ENCODE measurements around the gene ANKMY1. TPM values are rescaled to one million over a fixed set of nuclear protein-coding genes. Genes with fewer than 3 reads are reported as not detected.
A peak's percentile ranks its signal among the peaks of the same experiment; 100 is the strongest.
"Not testable (repeated sequence)": the region's sequence is repeated elsewhere in the genome, so short reads cannot be mapped to it uniquely, and the experiment has no call there.

Gene ANKMY1
- total RNA-seq, 1 experiment from 2014 or later: 28.3 TPM

DNA sequence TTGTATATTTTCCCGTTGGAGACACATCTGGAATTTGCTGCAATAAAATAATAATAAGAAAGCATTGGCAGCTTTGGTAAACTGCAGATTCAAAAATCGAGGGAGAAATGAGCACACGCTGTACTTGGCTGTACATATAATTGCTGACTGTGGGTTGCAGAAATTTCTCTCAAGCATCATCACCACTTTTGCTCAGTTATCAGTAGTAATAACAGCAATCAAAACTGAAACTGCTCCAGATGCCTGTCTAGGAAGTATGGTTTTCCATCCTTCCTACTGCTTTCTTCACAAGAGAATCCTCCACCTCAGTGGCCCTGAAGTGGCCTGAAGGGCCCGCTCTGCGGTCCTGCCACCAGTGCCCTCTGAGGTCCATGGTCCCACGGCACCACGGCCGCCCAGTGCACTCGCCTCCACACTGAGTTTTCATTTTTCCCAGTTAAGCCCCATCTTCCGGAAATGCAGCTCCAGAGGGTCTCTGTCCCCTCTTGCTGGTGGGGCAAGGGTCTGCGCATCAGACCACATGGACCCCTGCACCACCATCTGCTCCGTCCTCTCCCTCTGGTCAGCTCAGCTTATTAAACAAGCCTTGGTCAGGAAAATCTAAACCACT lies 6.3 kb upstream of the ANKMY1 start:
- TF ChIP-seq EZH2 (IDR thresholded peaks at IDR 0.05) (no peak), YY1 (IDR thresholded peaks at IDR 0.05; ENCODE audit: extremely low read depth, insufficient replicate concordance, low read depth, low read length) (no peak)
- no peak for ATAC-seq
- H3K27ac ChIP-seq (ENCODE audit: low read depth, low read length): peak overlapping the region; percentile 100
- peaks cover 46 to 69% of the 10 kb centered on the region in 2 experiments for H3K4me1 ChIP-seq (ENCODE audit: control insufficient read depth in 1 of 2, insufficient read depth in 2 of 2, low read length in 2 of 2)
- peaks cover 31% of the 10 kb centered on the region for H3K79me2 ChIP-seq (ENCODE audit: insufficient read depth, low read length)
- H3K36me3 ChIP-seq (ENCODE audit: control insufficient read depth in 1 of 2, insufficient read depth in 2 of 2, low read length in 2 of 2): peaks cover 0 to 7% of the 10 kb centered on the region in 2 experiments; a peak in 1 of 4 replicates
- H3K9me3 ChIP-seq (ENCODE audit: control insufficient read depth in 1 of 2, insufficient read depth in 1 of 2, low read depth in 1 of 2, low read length in 2 of 2): no peaks in the 10 kb centered on the region
- no peak overlapping the region for H3K4me3 ChIP-seq (replicated peaks in 1 of 2; ENCODE audit: low read depth in 1 of 2, low read length in 2 of 2)
- H4K20me1 ChIP-seq (ENCODE audit: insufficient read depth): no peaks in the 10 kb centered on the region
- no TSS peak for BruUV-seq (replicated peaks)
- 0 out of 2 replicates have a peak overlapping the region, but pooled peaks have one; percentile 87 for H3K9ac ChIP-seq (ENCODE audit: low read length)
- POLR2A ChIA-PET: interaction anchor here (0.7 kb wide), 1 partner anchor 16 kb away, joined by 3 read pairs; no protein-coding TSS in a partner anchor
- no peaks in the 10 kb centered on the region for H3K9me2 ChIP-seq (ENCODE audit: insufficient read depth)
- H3K27me3 ChIP-seq (ENCODE audit: insufficient read depth, low read length): no peaks in the 10 kb centered on the region
- no peak for DNase-seq (ENCODE audit: low read depth, low spot score)
- CTCF ChIA-PET: interaction anchor here (3.4 kb wide), 1 partner anchor 22 kb away, joined by 38 read pairs; the partner anchor contains the start of gene CAPN10
- H3K4me2 ChIP-seq (ENCODE audit: low read length): peak overlapping the region; percentile 86; the same call in 1 of the 2 replicates
- intact Hi-C loops (cut with micrococcal nuclease): loop anchor here (10.0 kb wide), 1 partner anchor 329 kb away; no protein-coding TSS in a partner anchor
- no peak overlapping the region for H2AFZ ChIP-seq (ENCODE audit: low read depth, low read length, poor library complexity, severe bottlenecking)
- RAD21 ChIA-PET (ENCODE audit: low non-redundant PET in 1 of 2, low total read pairs in 2 of 2, uncharacterized antibody in 2 of 2, unreplicated experiment in 2 of 2): no interaction called here

DNA sequence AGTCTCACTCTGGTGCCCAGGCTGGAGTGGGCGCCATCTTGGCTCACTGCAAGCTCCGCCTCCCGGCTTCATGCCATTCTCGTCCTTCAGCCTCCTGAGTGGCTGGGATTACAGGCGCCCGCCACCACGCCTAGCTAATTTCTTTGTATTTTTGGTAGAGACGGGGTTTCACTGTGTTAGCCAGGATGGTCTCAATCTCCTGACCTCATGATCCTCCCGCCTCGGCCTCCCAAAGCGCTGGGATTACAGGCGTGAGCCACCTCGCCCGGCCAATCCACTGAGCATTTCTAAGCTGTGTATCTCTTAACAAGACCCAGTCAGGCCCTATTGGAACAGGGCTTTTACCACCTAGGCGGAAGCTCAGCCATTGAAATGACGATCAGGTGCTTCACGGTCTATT lies 5.4 kb upstream of the ANKMY1 start:
- H3K9me2 ChIP-seq (ENCODE audit: insufficient read depth); H3K9ac ChIP-seq (ENCODE audit: low read length); BruUV-seq (replicated peaks); H3K27me3 ChIP-seq (ENCODE audit: insufficient read depth, low read length); DNase-seq (ENCODE audit: low read depth, low spot score); H3K4me2 ChIP-seq (ENCODE audit: low read length); H3K9me3 ChIP-seq (ENCODE audit: control insufficient read depth in 1 of 2, insufficient read depth in 1 of 2, low read depth in 1 of 2, low read length in 2 of 2); H3K36me3 ChIP-seq (ENCODE audit: control insufficient read depth in 1 of 2, insufficient read depth in 2 of 2, low read length in 2 of 2); RAD21 ChIA-PET (ENCODE audit: low non-redundant PET in 1 of 2, low total read pairs in 2 of 2, uncharacterized antibody in 2 of 2, unreplicated experiment in 2 of 2); H3K27ac ChIP-seq (ENCODE audit: low read depth, low read length); H4K20me1 ChIP-seq (ENCODE audit: insufficient read depth); H2AFZ ChIP-seq (ENCODE audit: low read depth, low read length, poor library complexity, severe bottlenecking); H3K4me3 ChIP-seq (replicated peaks in 1 of 2; ENCODE audit: low read depth in 1 of 2, low read length in 2 of 2); ATAC-seq: not testable (repeated sequence)
- Histone ChIP-seq H3K79me2 (ENCODE audit: insufficient read depth, low read length) (peaks cover 36% of the 10 kb centered on the region), H3K4me1 (ENCODE audit: control insufficient read depth in 1 of 2, insufficient read depth in 2 of 2, low read length in 2 of 2) (peaks cover 47 to 70% of the 10 kb centered on the region in 2 experiments)
- CTCF ChIA-PET: interaction anchor here (0.9 kb wide), 1 partner anchor 17 kb away, joined by 3 read pairs; no protein-coding TSS in a partner anchor
- POLR2A ChIA-PET: interaction anchor here (1.5 kb wide), 1 partner anchor 23 kb away, joined by 4 read pairs; the partner anchor contains the start of gene CAPN10
- intact Hi-C loops (cut with micrococcal nuclease): loop anchor here (10.0 kb wide), 1 partner anchor 328 kb away; no protein-coding TSS in a partner anchor

Data from HCT116 (cell line).